HEK293 (cell line): Measurements from ENCODE around the gene GAREM1.
A peak's percentile ranks its signal among the peaks of the same experiment; 100 is the strongest.

ENCODE experiments used
- GFI1B ChIP-seq: fragments of 450-650 bp; formaldehyde crosslinking; IDR thresholded peaks from 2 replicates; pipeline ENCODE4 v1.5.1; 2016; ENCODE audit warnings: missing biosample characterization, missing genetic modification characterization
- HOXD13 ChIP-seq: sonication (generic); formaldehyde crosslinking; IDR thresholded peaks from 2 replicates; pipeline ENCODE4 v1.8.0; 2022; ENCODE audit warnings: missing genetic modification reagents, borderline replicate concordance
- MYNN ChIP-seq: fragments of 450-650 bp; formaldehyde crosslinking; IDR thresholded peaks from 2 replicates; pipeline ENCODE4 v1.5.1; 2016; ENCODE audit warnings: missing biosample characterization, missing genetic modification characterization, borderline replicate concordance
- PRDM1 ChIP-seq: fragments of 450-650 bp; formaldehyde crosslinking; IDR thresholded peaks from 2 replicates; pipeline ENCODE4; 2016; ENCODE audit warnings: missing biosample characterization, missing genetic modification characterization
- ZBTB8A ChIP-seq: fragments of 450-650 bp; formaldehyde crosslinking; IDR thresholded peaks from 2 replicates; pipeline ENCODE4 v1.5.1; 2016; ENCODE audit warnings: missing biosample characterization, missing genetic modification characterization
- ZFP69B ChIP-seq: fragments of 450-650 bp; formaldehyde crosslinking; IDR thresholded peaks from 2 replicates; pipeline ENCODE4 v1.5.1; 2016; ENCODE audit warnings: missing biosample characterization, missing genetic modification characterization
- ZNF112 ChIP-seq: fragments of 450-650 bp; formaldehyde crosslinking; IDR thresholded peaks from 2 replicates; pipeline ENCODE4 v1.5.0; 2017; ENCODE audit warnings: missing biosample characterization, missing genetic modification characterization
- ZNF16 ChIP-seq: fragments of 450-650 bp; formaldehyde crosslinking; IDR thresholded peaks from 2 replicates; pipeline ENCODE4 v1.5.1; 2016; ENCODE audit warnings: low read depth, missing biosample characterization, missing genetic modification characterization
- ZNF2 ChIP-seq: fragments of 450-650 bp; formaldehyde crosslinking; IDR thresholded peaks from 2 replicates; pipeline ENCODE4 v1.5.1; 2016; ENCODE audit warnings: missing biosample characterization, missing genetic modification characterization
- ZNF248 ChIP-seq: fragments of 450-650 bp; formaldehyde crosslinking; IDR thresholded peaks from 2 replicates; pipeline ENCODE4 v1.5.1; 2017; ENCODE audit warnings: missing biosample characterization, missing genetic modification characterization
- ZNF324 ChIP-seq: fragments of 450-650 bp; formaldehyde crosslinking; IDR thresholded peaks from 2 replicates; pipeline ENCODE4 v1.5.1; 2016; ENCODE audit warnings: missing biosample characterization, missing genetic modification characterization
- ZNF354C ChIP-seq: fragments of 450-650 bp; formaldehyde crosslinking; IDR thresholded peaks from 2 replicates; pipeline ENCODE4 v1.5.1; 2016; ENCODE audit warnings: missing biosample characterization, missing genetic modification characterization, low read depth, borderline replicate concordance
- ZNF391 ChIP-seq: fragments of 450-650 bp; formaldehyde crosslinking; IDR thresholded peaks from 2 replicates; pipeline ENCODE4 v1.5.1; 2016; ENCODE audit warnings: low read depth, missing biosample characterization, missing genetic modification characterization, borderline replicate concordance
- ZNF514 ChIP-seq: fragments of 450-650 bp; formaldehyde crosslinking; IDR thresholded peaks from 2 replicates; pipeline ENCODE4 v1.5.1; 2016; ENCODE audit warnings: missing biosample characterization, missing genetic modification characterization
- ZNF530 ChIP-seq: fragments of 450-650 bp; formaldehyde crosslinking; IDR thresholded peaks from 2 replicates; pipeline ENCODE4 v1.5.1; 2016; ENCODE audit warnings: low read depth, missing biosample characterization, missing genetic modification characterization
- ZNF600 ChIP-seq: fragments of 450-650 bp; formaldehyde crosslinking; IDR thresholded peaks from 2 replicates; pipeline ENCODE4 v1.5.1; 2016; ENCODE audit warnings: missing biosample characterization, missing genetic modification characterization
- ZNF664 ChIP-seq: fragments of 450-650 bp; formaldehyde crosslinking; IDR thresholded peaks from 2 replicates; pipeline ENCODE4 v1.5.1; 2016; ENCODE audit warnings: missing biosample characterization, missing genetic modification characterization
- ZNF843 ChIP-seq: fragments of 450-650 bp; formaldehyde crosslinking; IDR thresholded peaks from 2 replicates; pipeline ENCODE4 v1.5.1; 2016; ENCODE audit warnings: missing biosample characterization, missing genetic modification characterization
- TF ChIP-seq, protein P1 (sequence below): fragments of 450-650 bp; formaldehyde crosslinking; IDR thresholded peaks from 2 replicates; pipeline ENCODE4 v1.5.1; 2016; ENCODE audit warnings: missing biosample characterization, missing genetic modification characterization
- TF ChIP-seq, protein P2 (sequence below): fragments of 450-650 bp; formaldehyde crosslinking; IDR thresholded peaks from 2 replicates; pipeline ENCODE4 v1.5.1; 2016; ENCODE audit warnings: missing biosample characterization, missing genetic modification characterization
- TF ChIP-seq, protein P3 (sequence below): fragments of 450-650 bp; formaldehyde crosslinking; IDR thresholded peaks from 2 replicates; pipeline ENCODE4 v1.5.0; 2017; ENCODE audit warnings: missing biosample characterization, missing genetic modification characterization, borderline replicate concordance
- TF ChIP-seq, protein P4 (sequence below): fragments of 450-650 bp; formaldehyde crosslinking; IDR thresholded peaks from 2 replicates; pipeline ENCODE4 v1.5.1; 2017; ENCODE audit warnings: missing biosample characterization, missing genetic modification characterization
- TF ChIP-seq, protein P5 (sequence below): fragments of 450-650 bp; formaldehyde crosslinking; IDR thresholded peaks from 2 replicates; pipeline ENCODE4 v1.5.1; 2016; ENCODE audit warnings: missing biosample characterization, missing genetic modification characterization
- TF ChIP-seq, protein P6 (sequence below): fragments of 450-650 bp; formaldehyde crosslinking; IDR thresholded peaks from 2 replicates; pipeline ENCODE4 v1.5.1; 2016; ENCODE audit warnings: missing biosample characterization, missing genetic modification characterization, borderline replicate concordance

The GAREM1 gene

DNA sequence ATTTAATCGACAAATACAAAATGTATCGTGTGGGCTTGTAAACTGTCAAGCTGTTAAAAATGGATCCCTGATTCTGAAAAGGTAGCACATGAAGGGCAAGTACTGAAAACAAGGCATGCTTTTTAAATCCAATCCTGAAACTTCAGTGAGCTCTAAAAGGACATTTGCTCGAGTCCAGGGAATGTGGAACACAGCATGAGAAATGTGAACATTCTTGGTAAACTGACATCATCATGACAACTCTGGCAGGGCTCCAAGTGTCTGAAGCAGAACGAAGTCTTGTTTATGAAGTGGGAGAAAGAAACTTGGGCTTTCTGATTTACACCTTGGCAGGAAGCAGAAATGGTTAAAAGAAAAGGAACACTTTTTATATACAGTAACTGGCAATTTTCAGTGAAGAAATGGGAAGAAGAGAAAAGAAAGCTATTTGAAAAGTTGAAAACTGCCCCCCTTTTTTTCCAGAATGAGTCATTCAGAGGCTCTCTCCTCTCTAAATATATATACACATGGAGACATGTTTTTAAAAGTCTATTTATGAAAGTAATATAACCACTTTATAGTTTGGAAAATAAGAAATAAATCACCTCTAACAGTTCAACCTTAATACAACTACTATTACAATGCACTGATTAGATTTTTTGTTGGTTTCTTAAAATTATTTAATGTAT lies 120.8 kb downstream of the GAREM1 start (continued):
- TF ChIP-seq, protein P1, sequence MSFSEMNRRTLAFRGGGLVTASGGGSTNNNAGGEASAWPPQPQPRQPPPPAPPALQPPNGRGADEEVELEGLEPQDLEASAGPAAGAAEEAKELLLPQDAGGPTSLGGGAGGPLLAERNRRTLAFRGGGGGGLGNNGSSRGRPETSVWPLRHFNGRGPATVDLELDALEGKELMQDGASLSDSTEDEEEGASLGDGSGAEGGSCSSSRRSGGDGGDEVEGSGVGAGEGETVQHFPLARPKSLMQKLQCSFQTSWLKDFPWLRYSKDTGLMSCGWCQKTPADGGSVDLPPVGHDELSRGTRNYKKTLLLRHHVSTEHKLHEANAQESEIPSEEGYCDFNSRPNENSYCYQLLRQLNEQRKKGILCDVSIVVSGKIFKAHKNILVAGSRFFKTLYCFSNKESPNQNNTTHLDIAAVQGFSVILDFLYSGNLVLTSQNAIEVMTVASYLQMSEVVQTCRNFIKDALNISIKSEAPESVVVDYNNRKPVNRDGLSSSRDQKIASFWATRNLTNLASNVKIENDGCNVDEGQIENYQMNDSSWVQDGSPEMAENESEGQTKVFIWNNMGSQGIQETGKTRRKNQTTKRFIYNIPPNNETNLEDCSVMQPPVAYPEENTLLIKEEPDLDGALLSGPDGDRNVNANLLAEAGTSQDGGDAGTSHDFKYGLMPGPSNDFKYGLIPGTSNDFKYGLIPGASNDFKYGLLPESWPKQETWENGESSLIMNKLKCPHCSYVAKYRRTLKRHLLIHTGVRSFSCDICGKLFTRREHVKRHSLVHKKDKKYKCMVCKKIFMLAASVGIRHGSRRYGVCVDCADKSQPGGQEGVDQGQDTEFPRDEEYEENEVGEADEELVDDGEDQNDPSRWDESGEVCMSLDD (tag by site-specific recombination), result no peak
- TF ChIP-seq, protein P2, sequence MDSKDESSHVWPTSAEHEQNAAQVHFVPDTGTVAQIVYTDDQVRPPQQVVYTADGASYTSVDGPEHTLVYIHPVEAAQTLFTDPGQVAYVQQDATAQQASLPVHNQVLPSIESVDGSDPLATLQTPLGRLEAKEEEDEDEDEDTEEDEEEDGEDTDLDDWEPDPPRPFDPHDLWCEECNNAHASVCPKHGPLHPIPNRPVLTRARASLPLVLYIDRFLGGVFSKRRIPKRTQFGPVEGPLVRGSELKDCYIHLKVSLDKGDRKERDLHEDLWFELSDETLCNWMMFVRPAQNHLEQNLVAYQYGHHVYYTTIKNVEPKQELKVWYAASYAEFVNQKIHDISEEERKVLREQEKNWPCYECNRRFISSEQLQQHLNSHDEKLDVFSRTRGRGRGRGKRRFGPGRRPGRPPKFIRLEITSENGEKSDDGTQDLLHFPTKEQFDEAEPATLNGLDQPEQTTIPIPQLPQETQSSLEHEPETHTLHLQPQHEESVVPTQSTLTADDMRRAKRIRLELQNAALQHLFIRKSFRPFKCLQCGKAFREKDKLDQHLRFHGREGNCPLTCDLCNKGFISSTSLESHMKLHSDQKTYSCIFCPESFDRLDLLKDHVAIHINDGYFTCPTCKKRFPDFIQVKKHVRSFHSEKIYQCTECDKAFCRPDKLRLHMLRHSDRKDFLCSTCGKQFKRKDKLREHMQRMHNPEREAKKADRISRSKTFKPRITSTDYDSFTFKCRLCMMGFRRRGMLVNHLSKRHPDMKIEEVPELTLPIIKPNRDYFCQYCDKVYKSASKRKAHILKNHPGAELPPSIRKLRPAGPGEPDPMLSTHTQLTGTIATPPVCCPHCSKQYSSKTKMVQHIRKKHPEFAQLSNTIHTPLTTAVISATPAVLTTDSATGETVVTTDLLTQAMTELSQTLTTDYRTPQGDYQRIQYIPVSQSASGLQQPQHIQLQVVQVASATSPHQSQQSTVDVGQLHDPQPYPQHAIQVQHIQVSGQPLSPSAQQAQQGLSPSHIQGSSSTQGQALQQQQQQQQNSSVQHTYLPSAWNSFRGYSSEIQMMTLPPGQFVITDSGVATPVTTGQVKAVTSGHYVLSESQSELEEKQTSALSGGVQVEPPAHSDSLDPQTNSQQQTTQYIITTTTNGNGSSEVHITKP (tag by site-specific recombination), result peak; percentile 92
- TF ChIP-seq HOXD13 (no peak), ZNF664 (tag by site-specific recombination) (no peak), ZNF843 (0 out of 2 replicates have a peak, but pooled peaks have one; percentile 24), ZNF16 (tag by site-specific recombination) (no peak), ZNF600 (tag by site-specific recombination) (0 out of 2 replicates have a peak, but pooled peaks have one; percentile 20), PRDM1 (tag by site-specific recombination) (peak; percentile 90), ZFP69B (tag by site-specific recombination) (no peak), ZNF324 (tag by site-specific recombination) (no peak), ZNF354C (tag by site-specific recombination) (no peak), ZNF2 (tag by site-specific recombination) (no peak), ZNF514 (tag by site-specific recombination) (no peak), ZBTB8A (no peak), ZNF112 (tag by site-specific recombination) (no peak), ZNF391 (tag by site-specific recombination) (no peak), MYNN (tag by site-specific recombination) (no peak), ZNF530 (tag by site-specific recombination) (no peak), ZNF248 (tag by site-specific recombination) (no peak), GFI1B (no peak)
- TF ChIP-seq, protein P3, sequence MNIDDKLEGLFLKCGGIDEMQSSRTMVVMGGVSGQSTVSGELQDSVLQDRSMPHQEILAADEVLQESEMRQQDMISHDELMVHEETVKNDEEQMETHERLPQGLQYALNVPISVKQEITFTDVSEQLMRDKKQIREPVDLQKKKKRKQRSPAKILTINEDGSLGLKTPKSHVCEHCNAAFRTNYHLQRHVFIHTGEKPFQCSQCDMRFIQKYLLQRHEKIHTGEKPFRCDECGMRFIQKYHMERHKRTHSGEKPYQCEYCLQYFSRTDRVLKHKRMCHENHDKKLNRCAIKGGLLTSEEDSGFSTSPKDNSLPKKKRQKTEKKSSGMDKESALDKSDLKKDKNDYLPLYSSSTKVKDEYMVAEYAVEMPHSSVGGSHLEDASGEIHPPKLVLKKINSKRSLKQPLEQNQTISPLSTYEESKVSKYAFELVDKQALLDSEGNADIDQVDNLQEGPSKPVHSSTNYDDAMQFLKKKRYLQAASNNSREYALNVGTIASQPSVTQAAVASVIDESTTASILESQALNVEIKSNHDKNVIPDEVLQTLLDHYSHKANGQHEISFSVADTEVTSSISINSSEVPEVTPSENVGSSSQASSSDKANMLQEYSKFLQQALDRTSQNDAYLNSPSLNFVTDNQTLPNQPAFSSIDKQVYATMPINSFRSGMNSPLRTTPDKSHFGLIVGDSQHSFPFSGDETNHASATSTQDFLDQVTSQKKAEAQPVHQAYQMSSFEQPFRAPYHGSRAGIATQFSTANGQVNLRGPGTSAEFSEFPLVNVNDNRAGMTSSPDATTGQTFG, result no peak
- TF ChIP-seq, protein P4, sequence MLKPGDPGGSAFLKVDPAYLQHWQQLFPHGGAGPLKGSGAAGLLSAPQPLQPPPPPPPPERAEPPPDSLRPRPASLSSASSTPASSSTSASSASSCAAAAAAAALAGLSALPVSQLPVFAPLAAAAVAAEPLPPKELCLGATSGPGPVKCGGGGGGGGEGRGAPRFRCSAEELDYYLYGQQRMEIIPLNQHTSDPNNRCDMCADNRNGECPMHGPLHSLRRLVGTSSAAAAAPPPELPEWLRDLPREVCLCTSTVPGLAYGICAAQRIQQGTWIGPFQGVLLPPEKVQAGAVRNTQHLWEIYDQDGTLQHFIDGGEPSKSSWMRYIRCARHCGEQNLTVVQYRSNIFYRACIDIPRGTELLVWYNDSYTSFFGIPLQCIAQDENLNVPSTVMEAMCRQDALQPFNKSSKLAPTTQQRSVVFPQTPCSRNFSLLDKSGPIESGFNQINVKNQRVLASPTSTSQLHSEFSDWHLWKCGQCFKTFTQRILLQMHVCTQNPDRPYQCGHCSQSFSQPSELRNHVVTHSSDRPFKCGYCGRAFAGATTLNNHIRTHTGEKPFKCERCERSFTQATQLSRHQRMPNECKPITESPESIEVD, result peak; percentile 89
- TF ChIP-seq, protein P5, sequence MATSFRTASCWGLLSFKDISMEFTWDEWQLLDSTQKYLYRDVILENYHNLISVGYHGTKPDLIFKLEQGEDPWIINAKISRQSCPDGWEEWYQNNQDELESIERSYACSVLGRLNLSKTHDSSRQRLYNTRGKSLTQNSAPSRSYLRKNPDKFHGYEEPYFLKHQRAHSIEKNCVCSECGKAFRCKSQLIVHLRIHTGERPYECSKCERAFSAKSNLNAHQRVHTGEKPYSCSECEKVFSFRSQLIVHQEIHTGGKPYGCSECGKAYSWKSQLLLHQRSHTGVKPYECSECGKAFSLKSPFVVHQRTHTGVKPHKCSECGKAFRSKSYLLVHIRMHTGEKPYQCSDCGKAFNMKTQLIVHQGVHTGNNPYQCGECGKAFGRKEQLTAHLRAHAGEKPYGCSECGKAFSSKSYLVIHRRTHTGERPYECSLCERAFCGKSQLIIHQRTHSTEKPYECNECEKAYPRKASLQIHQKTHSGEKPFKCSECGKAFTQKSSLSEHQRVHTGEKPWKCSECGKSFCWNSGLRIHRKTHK (tag by site-specific recombination), result no peak
- TF ChIP-seq, protein P6, sequence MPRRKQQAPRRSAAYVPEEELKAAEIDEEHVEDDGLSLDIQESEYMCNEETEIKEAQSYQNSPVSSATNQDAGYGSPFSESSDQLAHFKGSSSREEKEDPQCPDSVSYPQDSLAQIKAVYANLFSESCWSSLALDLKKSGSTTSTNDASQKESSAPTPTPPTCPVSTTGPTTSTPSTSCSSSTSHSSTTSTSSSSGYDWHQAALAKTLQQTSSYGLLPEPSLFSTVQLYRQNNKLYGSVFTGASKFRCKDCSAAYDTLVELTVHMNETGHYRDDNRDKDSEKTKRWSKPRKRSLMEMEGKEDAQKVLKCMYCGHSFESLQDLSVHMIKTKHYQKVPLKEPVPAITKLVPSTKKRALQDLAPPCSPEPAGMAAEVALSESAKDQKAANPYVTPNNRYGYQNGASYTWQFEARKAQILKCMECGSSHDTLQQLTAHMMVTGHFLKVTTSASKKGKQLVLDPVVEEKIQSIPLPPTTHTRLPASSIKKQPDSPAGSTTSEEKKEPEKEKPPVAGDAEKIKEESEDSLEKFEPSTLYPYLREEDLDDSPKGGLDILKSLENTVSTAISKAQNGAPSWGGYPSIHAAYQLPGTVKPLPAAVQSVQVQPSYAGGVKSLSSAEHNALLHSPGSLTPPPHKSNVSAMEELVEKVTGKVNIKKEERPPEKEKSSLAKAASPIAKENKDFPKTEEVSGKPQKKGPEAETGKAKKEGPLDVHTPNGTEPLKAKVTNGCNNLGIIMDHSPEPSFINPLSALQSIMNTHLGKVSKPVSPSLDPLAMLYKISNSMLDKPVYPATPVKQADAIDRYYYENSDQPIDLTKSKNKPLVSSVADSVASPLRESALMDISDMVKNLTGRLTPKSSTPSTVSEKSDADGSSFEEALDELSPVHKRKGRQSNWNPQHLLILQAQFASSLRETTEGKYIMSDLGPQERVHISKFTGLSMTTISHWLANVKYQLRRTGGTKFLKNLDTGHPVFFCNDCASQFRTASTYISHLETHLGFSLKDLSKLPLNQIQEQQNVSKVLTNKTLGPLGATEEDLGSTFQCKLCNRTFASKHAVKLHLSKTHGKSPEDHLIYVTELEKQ (tag by site-specific recombination), result peak; percentile 53; the same call in 1 of the 2 replicates
